WTC11 (cell line): ENCODE data around the gene ZNF37A. TPM values are rescaled to one million over a fixed set of nuclear protein-coding genes. Genes with fewer than 3 reads are reported as not detected.

Source experiments
- ATAC-seq: fragments of 200-7000 bp; cut with Tn5 transposase; 2 replicates; pipeline ENCODE4 v1.10.0; 2021; ENCODE audit warnings: mild to moderate bottlenecking, moderate library complexity
- CTCF ChIA-PET: fragments of 300-600 bp; sonication (Branson Sonifier 250); formaldehyde crosslinking; loops from one replicate; lab custom pipeline; 2021; ENCODE audit warnings: antibody characterized with exemption; lab: Charles Lee
- POLR2A ChIA-PET: fragments of 350-600 bp; sonication (Branson Sonifier 250); formaldehyde crosslinking; loops from one replicate; lab custom pipeline; 2021; ENCODE audit warnings: antibody characterized with exemption; lab: Charles Lee
- DNase-seq: peaks from one replicate; pipeline ENCODE4 v3.0.0; 2021; ENCODE audit warnings: low spot score
- H3K27ac Mint-ChIP-seq: 2 replicates; pipeline ENCODE4 v1.8.0; 2021; ENCODE audit warnings: mixed read lengths
- H3K27me3 Mint-ChIP-seq: 2 replicates; pipeline ENCODE4 v1.8.0; 2021; ENCODE audit warnings: low read depth, mild to moderate bottlenecking, moderate library complexity, mixed read lengths
- H3K36me3 Mint-ChIP-seq: 2 replicates; pipeline ENCODE4 v1.8.0; 2021; ENCODE audit warnings: mixed read lengths
- H3K4me1 Mint-ChIP-seq: 2 replicates; pipeline ENCODE4 v1.8.0; 2022; ENCODE audit warnings: mixed read lengths
- H3K4me3 Mint-ChIP-seq: 2 replicates; pipeline ENCODE4 v1.8.0; 2021; ENCODE audit warnings: mild to moderate bottlenecking, moderate library complexity, mixed read lengths
- H3K9me3 Mint-ChIP-seq: 2 replicates; pipeline ENCODE4 v1.8.0; 2021; ENCODE audit warnings: mixed read lengths
- AFF4 ChIP-seq: sonication (generic); formaldehyde crosslinking; IDR thresholded peaks from 2 replicates; pipeline ENCODE4 v1.8.1; 2023; ENCODE audit warnings: mild to moderate bottlenecking, missing genetic modification reagents, borderline replicate concordance
- AR ChIP-seq: fragments of 250-450 bp; sonication (Bioruptor Pico); IDR thresholded peaks from 2 replicates; pipeline ENCODE4 v1.9.0; 2021; ENCODE audit warnings: mild to moderate bottlenecking
- CTCF ChIP-seq: fragments of 200-600 bp; IDR thresholded peaks from 2 replicates; pipeline ENCODE4 v1.8.0; 2022; ENCODE audit warnings: antibody characterized with exemption
- EMX1 ChIP-seq: fragments of 250-450 bp; sonication (Bioruptor Pico); IDR thresholded peaks from 2 replicates; pipeline ENCODE4 v1.8.0; 2021; ENCODE audit warnings: mild to moderate bottlenecking
- ESRRA ChIP-seq: sonication (generic); formaldehyde crosslinking; IDR thresholded peaks from 2 replicates; pipeline ENCODE4 v1.8.1; 2022; ENCODE audit warnings: mild to moderate bottlenecking, missing genetic modification reagents, borderline replicate concordance
- FOXJ3 ChIP-seq: sonication (generic); formaldehyde crosslinking; IDR thresholded peaks from 2 replicates; pipeline ENCODE4 v1.9.0; 2021; ENCODE audit warnings: missing genetic modification reagents, mild to moderate bottlenecking, borderline replicate concordance
- FOXP1 ChIP-seq: sonication (generic); formaldehyde crosslinking; IDR thresholded peaks from 2 replicates; pipeline ENCODE4 v1.8.0; 2022; ENCODE audit warnings: missing genetic modification reagents, mild to moderate bottlenecking, moderate library complexity, borderline replicate concordance
- GTF2I ChIP-seq: fragments of 250-450 bp; sonication (Bioruptor Pico); conservative IDR thresholded peaks from 2 replicates; pipeline ENCODE4 v1.4.0; 2021; ENCODE audit warnings: mild to moderate bottlenecking
- NFE2L1 ChIP-seq: sonication (generic); formaldehyde crosslinking; IDR thresholded peaks from 2 replicates; pipeline ENCODE4 v1.8.1; 2023; ENCODE audit warnings: missing genetic modification reagents
- NFYB ChIP-seq: sonication (generic); formaldehyde crosslinking; conservative IDR thresholded peaks from 2 replicates; pipeline ENCODE4 v1.8.0; 2022; ENCODE audit warnings: low read depth, missing genetic modification reagents
- NR3C1 ChIP-seq: sonication (generic); formaldehyde crosslinking; conservative IDR thresholded peaks from 2 replicates; pipeline ENCODE4 v1.8.1; 2023; ENCODE audit warnings: low read depth, mild to moderate bottlenecking, missing genetic modification reagents
- PREB ChIP-seq: sonication (generic); formaldehyde crosslinking; IDR thresholded peaks from 2 replicates; pipeline ENCODE4 v1.8.1; 2022; ENCODE audit warnings: mild to moderate bottlenecking, missing genetic modification reagents, moderate library complexity, borderline replicate concordance
- PRRX2 ChIP-seq: fragments of 250-450 bp; sonication (Bioruptor Pico); IDR thresholded peaks from 2 replicates; pipeline ENCODE4 v1.8.0; 2021; ENCODE audit warnings: mild to moderate bottlenecking
- RELA ChIP-seq: sonication (generic); formaldehyde crosslinking; IDR thresholded peaks from 2 replicates; pipeline ENCODE4 v1.8.1; 2022; ENCODE audit warnings: missing genetic modification reagents, mild to moderate bottlenecking, borderline replicate concordance
- STAT6 ChIP-seq: sonication (generic); formaldehyde crosslinking; conservative IDR thresholded peaks from 2 replicates; pipeline ENCODE4 v1.8.1; 2023; ENCODE audit warnings: mild to moderate bottlenecking, low read depth, missing genetic modification reagents, moderate library complexity
- TCF7 ChIP-seq: sonication (generic); formaldehyde crosslinking; IDR thresholded peaks from 2 replicates; pipeline ENCODE4 v1.8.0; 2022; ENCODE audit warnings: mild to moderate bottlenecking, low read depth, missing genetic modification reagents, moderate library complexity
- ZNF138 ChIP-seq: sonication (generic); formaldehyde crosslinking; conservative IDR thresholded peaks from 2 replicates; pipeline ENCODE4 v1.8.1; 2022; ENCODE audit warnings: mild to moderate bottlenecking, moderate library complexity, missing genetic modification reagents
- ZNF423 ChIP-seq: fragments of 250-450 bp; sonication (Bioruptor Pico); IDR thresholded peaks from 2 replicates; pipeline ENCODE4 v2.1.2; 2022; ENCODE audit warnings: mild to moderate bottlenecking, moderate library complexity
- ZSCAN18 ChIP-seq: fragments of 250-450 bp; sonication (Bioruptor Pico); IDR thresholded peaks from 2 replicates; pipeline ENCODE4 v2.1.2; 2022; ENCODE audit warnings: mild to moderate bottlenecking, moderate library complexity
- total RNA-seq: library from RNA; stranded (reverse); gene quantifications from 3 replicates; pipeline ENCODE4 v1.2.3, GENCODE V29; 2021

Gene ZNF37A
- total RNA-seq, 1 experiment from 2014 or later: 8.8 TPM

- no peak for ATAC-seq
- TF ChIP-seq STAT6 (CRISPR knock-in tag) (no peak), FOXP1 (no peak), ZNF138 (CRISPR knock-in tag) (no peak), PREB (CRISPR knock-in tag) (no peak), FOXJ3 (no peak), EMX1 (CRISPR knock-in tag) (no peak), AR (no peak)
- POLR2A ChIA-PET: no interaction called here
- H3K27me3 Mint-ChIP-seq: peaks cover 17% of the 10 kb centered on the region
- CTCF ChIA-PET: no interaction called here
- no peak overlapping the region for H3K4me3 Mint-ChIP-seq
- peaks cover 77% of the 10 kb centered on the region for H3K36me3 Mint-ChIP-seq
- DNase-seq: no peak
- H3K9me3 Mint-ChIP-seq: peaks cover 80% of the 10 kb centered on the region
- no peaks in the 10 kb centered on the region for H3K4me1 Mint-ChIP-seq
- H3K27ac Mint-ChIP-seq: no peak overlapping the region
Measured at GRCh38 chr10:38112159-38112558, 18.0 kb downstream of the ZNF37A start.

GRCh38 chr10:38118072-38118807 is 24.1 kb downstream of the ZNF37A start:
- POLR2A ChIA-PET: no interaction called here
- peaks cover 86% of the 10 kb centered on the region for H3K36me3 Mint-ChIP-seq
- H3K27ac Mint-ChIP-seq: no peak overlapping the region

More at GRCh38 chr10:38118072-38118807, 24.1 kb downstream of the ZNF37A start:
- no peak overlapping the region for H3K4me3 Mint-ChIP-seq
- H3K4me1 Mint-ChIP-seq: no peaks in the 10 kb centered on the region
- TF ChIP-seq GTF2I (CRISPR knock-in tag) (no peak), CTCF (no peak), EMX1 (CRISPR knock-in tag) (no peak), AFF4 (CRISPR knock-in tag) (no peak), NFYB (CRISPR knock-in tag) (no peak), NFE2L1 (no peak), PRRX2 (CRISPR knock-in tag) (no peak), NR3C1 (CRISPR knock-in tag) (no peak), ZSCAN18 (CRISPR knock-in tag) (no peak), ESRRA (CRISPR knock-in tag) (no peak), RELA (CRISPR knock-in tag) (no peak), ZNF423 (CRISPR knock-in tag) (no peak), TCF7 (CRISPR knock-in tag) (no peak)
- peaks cover 23% of the 10 kb centered on the region for H3K27me3 Mint-ChIP-seq
- DNase-seq: no peak
- ATAC-seq: no peak
- H3K9me3 Mint-ChIP-seq: peaks cover 84% of the 10 kb centered on the region
- CTCF ChIA-PET: no interaction called here
